HTR-8/SVneo (cell line): Measurements from ENCODE around the gene SECISBP2.

Experiments
- DNase-seq: peaks from one replicate; pipeline ENCODE4 v3.0.0; 2011; ENCODE audit warnings: low spot score, mixed read lengths; ENCODE audit not compliant: insufficient read length
- FAIRE-seq: peaks from 2 replicates; lab custom pipeline; 2011; peaks lifted over from hg19 to GRCh38; lab: Jason Lieb, UNC

SECISBP2 gene

GRCh38 chr9:89345476-89345875 lies 27.2 kb downstream of the SECISBP2 start:
- DNase-seq: no peak
- FAIRE-seq: no peak

- FAIRE-seq: no peak
Measured at GRCh38 chr9:89346696-89347095, 28.4 kb downstream of the SECISBP2 start.

GRCh38 chr9:89347651-89348050 lies 29.4 kb downstream of the SECISBP2 start:
- DNase-seq: no peak
- FAIRE-seq: no peak

More at GRCh38 chr9:89346696-89347095, 28.4 kb downstream of the SECISBP2 start:
- no peak for DNase-seq

DNA sequence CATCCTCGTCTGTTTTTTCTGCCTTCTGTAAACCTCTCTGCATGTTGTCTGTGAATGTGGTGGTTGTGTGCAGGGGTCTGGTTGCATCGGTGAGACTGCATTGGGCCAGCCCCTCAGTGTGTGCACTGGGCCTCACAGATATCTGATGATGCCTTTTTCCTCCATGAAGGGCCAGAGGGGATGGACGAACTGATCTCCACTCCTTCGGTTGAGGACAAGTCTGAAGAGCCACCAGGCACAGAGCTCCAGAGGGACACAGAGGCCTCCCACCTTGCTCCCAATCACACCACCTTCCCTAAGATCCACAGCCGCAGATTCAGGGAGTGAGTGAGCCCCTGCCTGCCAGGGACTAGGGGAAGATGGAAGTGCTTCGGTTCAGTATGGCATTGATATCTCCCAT lies 31.3 kb downstream of the SECISBP2 start:
- FAIRE-seq: no peak

GRCh38 chr9:89350988-89351557 lies 32.8 kb downstream of the SECISBP2 start:
- FAIRE-seq (no peak), DNase-seq (no peak)

More for the DNA sequence above, 31.3 kb downstream of the SECISBP2 start:
- no peak for DNase-seq

DNA sequence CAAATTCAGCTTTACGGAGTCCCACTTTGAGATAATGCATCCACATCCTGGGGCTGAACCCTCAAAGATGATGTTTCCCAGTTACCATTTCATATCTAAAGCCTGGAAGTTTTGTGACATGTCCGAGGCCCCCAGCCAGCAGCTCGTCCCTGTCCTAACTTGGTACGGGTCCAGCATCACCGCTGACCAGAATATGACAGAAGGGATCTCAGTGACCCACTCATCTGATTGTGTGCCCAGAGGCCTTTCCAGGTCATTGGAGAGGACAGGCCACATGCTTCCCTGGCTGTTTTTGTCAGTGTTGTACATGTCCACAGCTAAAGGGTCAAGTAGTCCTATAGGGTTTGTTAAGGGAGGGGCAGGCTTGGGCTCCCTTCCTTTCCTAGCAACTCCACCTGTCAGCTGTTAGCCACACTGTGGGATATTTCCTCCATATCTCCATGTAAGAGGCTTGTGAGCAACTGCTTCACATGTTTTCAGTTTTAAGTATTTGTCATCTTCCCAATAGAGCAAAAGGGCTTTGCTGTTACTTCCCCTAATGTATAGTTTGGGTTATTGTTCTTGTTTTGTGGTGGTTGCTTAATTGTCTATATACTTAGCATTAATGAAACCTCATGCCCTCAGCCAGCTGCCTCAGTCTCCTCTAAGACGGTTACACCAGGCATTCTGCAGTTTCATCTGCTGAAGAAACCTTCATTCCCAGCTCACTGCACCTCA lies 33.4 kb downstream of the SECISBP2 start:
- DNase-seq (no peak), FAIRE-seq (no peak)

- FAIRE-seq: no peak
- DNase-seq: no peak
Measured at GRCh38 chr9:89352451-89352850, 34.2 kb downstream of the SECISBP2 start.

- no peak for FAIRE-seq
Measured at GRCh38 chr9:89352874-89353649, 34.8 kb downstream of the SECISBP2 start.

GRCh38 chr9:89353989-89354388 lies 35.7 kb downstream of the SECISBP2 start:
- DNase-seq: no peak
- FAIRE-seq: no peak

More at GRCh38 chr9:89352874-89353649, 34.8 kb downstream of the SECISBP2 start:
- DNase-seq: no peak

- DNase-seq (no peak), FAIRE-seq (no peak)
Measured at GRCh38 chr9:89354471-89354870, 36.2 kb downstream of the SECISBP2 start.

GRCh38 chr9:89356782-89357181 lies 38.5 kb downstream of the SECISBP2 start:
- DNase-seq: no peak
- FAIRE-seq: no peak

GRCh38 chr9:89357331-89358197 lies 39.3 kb downstream of the SECISBP2 start:
- DNase-seq: no peak
- no peak for FAIRE-seq

GRCh38 chr9:89358376-89358916 lies 40.1 kb downstream of the SECISBP2 start:
- no peak for DNase-seq
- FAIRE-seq: no peak

DNA sequence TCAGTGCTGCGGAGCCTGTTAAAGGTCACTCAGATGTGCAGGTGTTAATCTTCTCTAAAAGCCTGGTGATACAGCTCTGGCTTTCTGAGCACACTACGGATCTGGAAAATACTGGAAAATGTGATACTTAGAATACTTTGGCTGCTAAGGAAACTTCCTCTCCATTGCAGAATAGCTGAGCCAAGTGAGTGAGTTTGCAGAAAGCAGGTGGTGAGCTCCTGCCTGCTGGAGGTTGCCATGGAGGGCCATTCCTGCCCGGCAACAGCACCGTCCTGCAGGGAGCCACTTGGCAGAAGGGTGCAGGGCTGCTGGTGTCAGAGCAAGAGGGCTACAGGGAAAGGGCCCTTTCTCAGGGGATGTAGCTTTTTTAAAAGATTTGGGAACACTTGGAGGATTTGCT lies 40.7 kb downstream of the SECISBP2 start:
- FAIRE-seq (no peak), DNase-seq (no peak)

GRCh38 chr9:89359751-89360261 lies 41.5 kb downstream of the SECISBP2 start:
- FAIRE-seq: no peak
- DNase-seq: no peak

- DNase-seq (no peak), FAIRE-seq (no peak)
Measured at GRCh38 chr9:89360465-89360864, 42.2 kb downstream of the SECISBP2 start.

DNA sequence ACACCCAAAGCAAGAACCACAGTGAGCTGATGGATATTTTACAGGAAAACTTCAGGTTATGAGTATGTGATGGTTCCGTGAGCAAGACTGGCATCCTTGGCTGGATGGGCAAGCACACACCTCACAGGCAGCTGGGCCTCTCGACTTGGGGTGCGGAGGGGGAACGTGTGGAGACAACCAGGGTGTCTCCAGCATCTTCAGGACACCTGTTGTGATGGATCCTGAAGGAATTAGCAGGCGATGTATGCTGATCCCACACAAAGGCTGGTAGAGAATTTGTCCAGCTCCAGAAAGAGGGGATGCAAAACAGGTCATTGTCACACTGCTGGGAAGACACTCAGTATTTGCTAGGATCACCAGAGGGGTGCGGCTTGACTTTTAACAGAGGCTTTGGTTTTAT lies 42.7 kb downstream of the SECISBP2 start:
- no peak for FAIRE-seq

DNA sequence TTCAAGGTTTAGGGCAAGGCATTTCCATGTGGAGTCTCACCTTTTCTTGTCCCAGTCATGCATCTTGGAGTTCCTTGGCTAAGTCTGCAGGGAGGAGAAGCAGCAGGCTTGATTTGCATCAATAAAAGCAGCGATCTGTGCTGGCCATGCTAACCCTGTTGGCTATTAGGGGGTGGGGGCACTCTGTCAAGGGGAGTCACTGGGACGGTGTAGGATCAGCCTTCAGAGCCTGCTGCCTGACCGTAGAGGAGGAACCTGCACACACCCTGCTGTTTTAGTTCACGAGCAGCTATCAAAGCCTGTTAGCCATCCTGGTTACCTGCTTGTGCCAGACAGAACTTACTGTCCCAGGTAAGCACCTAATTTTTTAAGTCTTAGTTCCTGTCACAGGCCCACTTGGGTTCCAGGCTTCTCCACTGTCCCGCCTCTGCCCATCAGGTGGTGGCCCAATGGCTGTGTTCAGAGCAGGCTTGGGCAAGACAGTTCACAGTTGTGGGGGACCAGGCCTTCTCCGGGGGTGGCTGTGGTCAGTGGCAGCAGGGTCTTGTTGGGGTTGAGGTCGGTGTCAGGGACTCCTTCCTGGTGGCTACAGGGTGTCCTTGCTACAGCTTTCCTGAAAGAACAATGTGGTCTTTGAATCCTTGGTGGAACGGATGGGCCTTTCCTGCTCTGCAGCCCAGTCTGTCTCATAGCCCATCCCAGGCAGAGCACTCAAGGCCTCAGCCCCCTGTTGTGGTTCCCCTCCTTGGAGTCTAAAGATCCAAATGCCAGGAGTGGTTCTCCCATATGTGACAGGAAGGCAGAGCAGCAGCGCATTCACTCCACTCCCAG lies 43.7 kb downstream of the SECISBP2 start:
- FAIRE-seq (no peak), DNase-seq (no peak)

More for the DNA sequence above, 42.7 kb downstream of the SECISBP2 start:
- DNase-seq: no peak
